Measurements from ENCODE around the gene SPX. TPM values are rescaled to one million over a fixed set of nuclear protein-coding genes. Genes with fewer than 3 reads are reported as not detected.

SPX gene
- total RNA-seq, 4 donors from 2014 or later: 0.38 to 5.4 (median 1.3) TPM

DNA sequence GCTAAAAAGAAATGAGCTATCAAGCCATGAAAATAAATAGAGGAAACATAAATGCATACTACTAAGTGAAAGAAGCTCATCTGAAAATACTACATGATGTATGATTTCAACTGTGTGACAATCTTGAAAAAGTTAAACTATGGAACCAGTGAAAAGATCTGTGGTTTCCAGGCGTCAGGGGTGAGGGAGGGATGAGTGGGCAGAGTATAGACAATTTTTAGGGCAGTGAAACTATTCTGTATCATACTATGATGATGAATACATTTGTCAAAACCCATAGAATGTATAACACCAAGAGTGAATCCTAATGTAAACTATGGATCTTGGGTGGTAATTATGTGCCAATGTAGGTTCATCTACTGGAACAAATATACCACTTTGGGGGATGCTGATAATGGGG lies 21.3 kb downstream of the SPX start:
- DNase-seq (ENCODE audit: low spot score): no peak
- no peak for ATAC-seq (ENCODE audit: low FRiP score)
- TF ChIP-seq, protein P1, sequence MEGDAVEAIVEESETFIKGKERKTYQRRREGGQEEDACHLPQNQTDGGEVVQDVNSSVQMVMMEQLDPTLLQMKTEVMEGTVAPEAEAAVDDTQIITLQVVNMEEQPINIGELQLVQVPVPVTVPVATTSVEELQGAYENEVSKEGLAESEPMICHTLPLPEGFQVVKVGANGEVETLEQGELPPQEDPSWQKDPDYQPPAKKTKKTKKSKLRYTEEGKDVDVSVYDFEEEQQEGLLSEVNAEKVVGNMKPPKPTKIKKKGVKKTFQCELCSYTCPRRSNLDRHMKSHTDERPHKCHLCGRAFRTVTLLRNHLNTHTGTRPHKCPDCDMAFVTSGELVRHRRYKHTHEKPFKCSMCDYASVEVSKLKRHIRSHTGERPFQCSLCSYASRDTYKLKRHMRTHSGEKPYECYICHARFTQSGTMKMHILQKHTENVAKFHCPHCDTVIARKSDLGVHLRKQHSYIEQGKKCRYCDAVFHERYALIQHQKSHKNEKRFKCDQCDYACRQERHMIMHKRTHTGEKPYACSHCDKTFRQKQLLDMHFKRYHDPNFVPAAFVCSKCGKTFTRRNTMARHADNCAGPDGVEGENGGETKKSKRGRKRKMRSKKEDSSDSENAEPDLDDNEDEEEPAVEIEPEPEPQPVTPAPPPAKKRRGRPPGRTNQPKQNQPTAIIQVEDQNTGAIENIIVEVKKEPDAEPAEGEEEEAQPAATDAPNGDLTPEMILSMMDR (IDR thresholded peaks at IDR 0.05): no peak

DNA sequence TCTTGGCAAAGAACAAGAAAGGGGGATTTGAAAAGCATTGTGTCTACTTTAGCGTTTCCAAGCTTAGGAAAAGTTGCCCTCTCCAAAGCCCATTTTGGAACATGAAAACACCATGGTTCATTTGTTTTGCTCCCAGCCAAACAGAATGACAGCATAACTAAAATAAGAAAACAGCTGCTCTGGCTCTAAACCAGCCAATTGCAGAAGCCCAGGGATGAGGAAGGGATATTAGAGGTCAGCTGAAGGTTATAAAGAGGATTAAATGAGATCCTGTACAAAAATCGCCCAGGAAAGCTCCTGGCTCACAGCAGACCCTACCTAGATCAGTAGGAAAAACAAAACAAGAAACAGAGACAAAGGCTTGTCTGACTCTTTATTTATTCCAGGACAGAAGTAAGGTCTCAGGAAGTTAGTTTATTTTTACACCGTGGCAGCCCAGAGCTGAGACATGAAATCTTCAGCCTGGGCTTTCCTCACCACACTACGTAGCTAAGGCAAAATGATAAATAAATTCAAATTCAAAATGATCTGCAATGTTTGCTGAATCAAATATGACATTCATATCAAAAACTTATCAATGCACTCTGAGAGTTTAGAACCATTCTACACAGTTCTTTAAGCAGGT lies 25.9 kb downstream of the SPX start:
- ATAC-seq (ENCODE audit: low FRiP score): no peak
- no peak for DNase-seq (ENCODE audit: low spot score)
- TF ChIP-seq, protein P1 (IDR thresholded peaks at IDR 0.05): no peak

DNA sequence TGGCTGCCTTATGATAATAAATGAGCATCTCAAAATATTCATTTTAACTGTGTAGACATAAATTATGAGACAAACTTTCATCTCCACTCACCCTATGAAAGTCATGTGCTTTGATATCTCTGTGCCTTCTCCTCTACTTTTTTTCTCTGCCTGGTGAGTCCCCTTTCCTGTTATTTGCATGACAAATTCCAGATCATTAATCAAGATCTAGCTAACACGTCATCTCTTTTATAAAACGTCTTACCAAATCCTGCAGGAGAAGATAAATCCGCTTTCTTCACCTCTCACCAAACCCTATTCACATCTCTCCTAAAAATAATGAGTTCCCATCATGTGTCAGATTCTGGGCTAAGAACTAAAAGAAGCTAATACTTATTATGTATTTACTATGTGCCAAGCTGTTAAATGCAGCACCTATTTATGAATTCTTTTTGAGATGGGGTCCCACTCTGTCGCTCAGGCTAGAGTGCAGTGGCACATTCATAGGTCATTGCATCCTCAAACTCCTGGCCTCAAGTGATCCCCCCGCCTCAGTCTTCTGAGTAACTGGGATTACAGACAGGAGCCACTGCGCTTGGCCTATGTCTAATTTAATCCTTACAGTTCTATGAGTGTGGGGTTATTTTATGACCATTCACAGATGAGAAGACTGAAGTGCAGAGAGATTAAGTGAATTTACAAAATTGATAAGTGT lies 26.7 kb downstream of the SPX start:
- DNase-seq (ENCODE audit: low spot score) (no peak), ATAC-seq (ENCODE audit: low FRiP score) (no peak)
- TF ChIP-seq, protein P1 (IDR thresholded peaks at IDR 0.05): no peak

DNA sequence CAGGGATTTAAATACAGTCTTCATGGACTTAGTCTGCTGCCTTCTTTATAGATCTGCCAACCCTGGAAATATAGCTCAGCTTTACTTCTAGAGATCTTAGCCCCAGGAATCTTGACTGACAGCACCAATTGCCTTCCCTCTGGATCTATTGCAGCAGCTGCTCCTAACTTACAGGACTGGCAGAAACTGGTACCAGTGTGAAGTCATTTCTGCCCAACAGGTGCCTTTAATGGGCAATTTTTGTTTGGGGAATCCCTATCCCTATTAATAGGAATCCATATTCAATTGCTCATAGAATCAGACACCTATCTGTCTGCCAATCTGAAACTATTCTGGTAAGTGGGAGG lies 27.2 kb downstream of the SPX start:
- no peak for ATAC-seq (ENCODE audit: low FRiP score)
- DNase-seq (ENCODE audit: low spot score): no peak
- TF ChIP-seq, protein P1 (IDR thresholded peaks at IDR 0.05): no peak

DNA sequence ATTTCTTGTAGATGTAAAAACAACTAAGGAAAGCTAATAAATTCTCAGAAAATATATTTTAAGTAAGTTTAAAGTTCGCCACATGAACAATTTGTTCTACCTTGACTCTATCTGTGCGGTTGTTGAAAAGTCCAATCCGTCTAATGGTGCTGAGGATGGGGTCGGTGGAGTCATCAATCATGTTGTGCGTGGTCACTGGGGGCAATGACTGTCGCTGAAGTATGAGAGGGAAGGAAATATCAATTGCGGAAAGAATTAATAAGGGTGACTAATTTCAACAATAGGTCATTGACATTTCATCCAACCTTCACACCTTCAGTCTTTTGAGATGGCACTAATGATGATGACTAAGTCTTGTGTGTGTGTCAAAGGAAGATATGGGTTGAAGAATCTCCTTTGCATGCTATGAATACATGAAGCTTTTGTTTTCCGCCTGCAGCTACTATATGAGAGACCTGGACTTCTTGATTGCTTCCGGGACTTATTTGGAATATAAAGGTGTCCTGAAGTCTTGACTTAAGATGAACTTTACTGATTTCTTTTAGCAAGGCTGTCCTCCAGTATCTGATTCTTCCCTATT lies 32.1 kb downstream of the SPX start:
- no peak for DNase-seq (ENCODE audit: low spot score)
- TF ChIP-seq, protein P1 (IDR thresholded peaks at IDR 0.05): no peak
- no peak for ATAC-seq (ENCODE audit: low FRiP score)

DNA sequence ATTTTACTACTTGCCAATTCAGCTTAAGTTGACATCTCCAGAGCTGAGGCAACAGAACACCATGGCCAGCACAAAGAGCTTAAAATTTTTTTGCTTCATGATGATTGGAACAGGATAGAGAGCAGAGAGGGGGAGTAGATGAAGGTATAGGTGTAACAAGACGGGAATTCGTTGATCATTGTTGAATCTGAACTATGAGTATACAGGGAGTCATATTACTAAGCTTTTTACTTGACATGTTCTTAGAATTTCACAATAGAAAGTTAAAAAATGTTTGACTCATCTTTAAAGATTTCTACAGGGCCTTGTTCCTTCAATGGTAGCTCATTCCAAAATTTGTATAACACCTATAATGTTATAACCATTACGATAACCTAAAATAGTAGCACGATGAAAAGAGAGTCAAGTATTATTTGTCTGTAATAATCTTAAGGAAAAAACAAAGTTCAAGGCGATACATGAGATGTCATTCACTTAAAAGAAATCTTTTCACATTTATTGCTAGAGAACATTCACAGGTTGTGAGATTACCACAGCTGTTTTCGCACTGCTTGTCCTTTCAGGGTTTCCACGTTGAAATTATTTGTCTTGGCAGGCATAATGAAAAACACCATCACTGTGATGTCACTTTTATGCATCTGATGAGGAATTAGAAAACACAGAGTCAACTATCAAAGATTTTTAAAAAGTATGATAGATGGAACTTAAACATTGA lies 33.9 kb downstream of the SPX start:
- ATAC-seq (ENCODE audit: low FRiP score) (no peak), DNase-seq (ENCODE audit: low spot score) (no peak)
- TF ChIP-seq, protein P1 (IDR thresholded peaks at IDR 0.05): no peak

Data from omental fat pad (tissue), 4 donors.